GM12873 (cell line): Measurements from ENCODE around the gene IPPK.

Experiments used
- TF ChIP-seq, protein P1 (sequence below): IDR thresholded peaks from 2 replicates; pipeline ENCODE4 v1.5.1; 2012; ENCODE audit warnings: low read depth, mild to moderate bottlenecking, moderate library complexity, low read length, control low read depth; ENCODE audit not compliant: insufficient read depth; ENCODE audit errors: missing control alignments

IPPK gene

DNA sequence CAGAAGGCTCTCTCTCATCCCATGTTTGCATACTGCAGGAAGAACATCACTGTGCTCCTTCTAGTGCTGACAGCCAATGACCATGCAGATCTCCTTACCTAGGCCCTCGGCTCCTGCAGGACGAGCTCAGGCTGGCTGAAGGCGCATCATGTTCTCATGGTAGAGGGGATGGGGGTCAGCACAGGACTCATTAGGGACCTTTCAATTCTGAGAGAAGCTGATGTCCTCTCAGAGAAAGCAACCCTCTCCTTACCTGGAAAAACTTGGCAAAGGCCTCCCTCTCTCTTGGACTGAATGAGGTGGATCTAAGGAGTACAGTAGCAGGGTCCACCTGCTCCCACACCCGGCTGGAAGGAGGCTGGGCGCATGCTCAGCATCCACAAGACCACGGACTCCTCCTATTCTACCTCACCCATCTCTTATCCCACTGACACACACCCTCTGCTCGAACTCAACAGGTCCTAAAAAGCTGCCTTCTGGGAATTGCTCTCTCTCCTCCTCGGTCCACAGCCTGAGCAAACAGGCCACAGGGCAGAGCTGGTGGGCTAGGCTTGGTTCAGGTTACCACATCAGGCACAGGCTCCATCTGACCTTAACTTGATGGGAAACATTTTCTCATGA lies 2.9 kb downstream of the IPPK start:
- TF ChIP-seq, protein P1, sequence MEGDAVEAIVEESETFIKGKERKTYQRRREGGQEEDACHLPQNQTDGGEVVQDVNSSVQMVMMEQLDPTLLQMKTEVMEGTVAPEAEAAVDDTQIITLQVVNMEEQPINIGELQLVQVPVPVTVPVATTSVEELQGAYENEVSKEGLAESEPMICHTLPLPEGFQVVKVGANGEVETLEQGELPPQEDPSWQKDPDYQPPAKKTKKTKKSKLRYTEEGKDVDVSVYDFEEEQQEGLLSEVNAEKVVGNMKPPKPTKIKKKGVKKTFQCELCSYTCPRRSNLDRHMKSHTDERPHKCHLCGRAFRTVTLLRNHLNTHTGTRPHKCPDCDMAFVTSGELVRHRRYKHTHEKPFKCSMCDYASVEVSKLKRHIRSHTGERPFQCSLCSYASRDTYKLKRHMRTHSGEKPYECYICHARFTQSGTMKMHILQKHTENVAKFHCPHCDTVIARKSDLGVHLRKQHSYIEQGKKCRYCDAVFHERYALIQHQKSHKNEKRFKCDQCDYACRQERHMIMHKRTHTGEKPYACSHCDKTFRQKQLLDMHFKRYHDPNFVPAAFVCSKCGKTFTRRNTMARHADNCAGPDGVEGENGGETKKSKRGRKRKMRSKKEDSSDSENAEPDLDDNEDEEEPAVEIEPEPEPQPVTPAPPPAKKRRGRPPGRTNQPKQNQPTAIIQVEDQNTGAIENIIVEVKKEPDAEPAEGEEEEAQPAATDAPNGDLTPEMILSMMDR = no peak

DNA sequence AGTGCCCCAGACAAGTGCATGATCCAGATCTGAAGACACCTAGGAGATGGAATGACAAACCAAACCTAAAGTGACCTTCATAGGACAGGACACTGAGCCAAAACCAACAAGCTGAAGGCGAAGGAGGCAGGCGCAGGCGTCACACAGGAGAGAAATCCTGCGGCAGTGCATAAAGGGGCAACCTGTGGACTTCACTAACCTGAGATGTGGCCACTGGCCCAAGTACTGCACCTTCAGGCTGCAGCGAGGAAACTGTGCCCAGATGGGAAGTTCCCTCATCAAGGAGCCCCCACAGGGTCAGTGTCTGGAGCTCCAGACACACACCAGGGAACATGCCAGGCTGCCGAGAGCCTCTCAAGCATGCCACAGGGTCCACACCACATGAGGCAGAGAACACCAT lies 3.7 kb downstream of the IPPK start:
- TF ChIP-seq, protein P1 = no peak

DNA sequence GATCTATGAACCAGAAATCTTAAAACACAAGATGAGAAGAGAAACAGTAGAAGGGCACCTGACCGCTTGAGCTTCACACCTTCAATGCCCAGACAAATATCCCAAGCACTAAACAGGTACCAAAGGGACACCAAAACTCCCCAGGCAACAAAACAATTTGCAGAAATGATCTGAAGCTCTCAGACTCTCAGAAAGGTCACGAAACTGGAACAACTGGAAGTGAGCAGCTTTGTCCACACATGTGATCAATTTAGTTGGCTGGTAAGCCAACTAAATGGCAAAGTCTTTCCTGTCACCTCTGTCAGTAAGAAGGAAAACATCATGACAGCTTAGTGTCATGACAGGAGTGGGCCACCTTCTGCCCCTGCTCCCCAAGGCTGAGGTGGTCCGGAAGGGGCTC lies 4.1 kb downstream of the IPPK start:
- TF ChIP-seq, protein P1 = no peak

DNA sequence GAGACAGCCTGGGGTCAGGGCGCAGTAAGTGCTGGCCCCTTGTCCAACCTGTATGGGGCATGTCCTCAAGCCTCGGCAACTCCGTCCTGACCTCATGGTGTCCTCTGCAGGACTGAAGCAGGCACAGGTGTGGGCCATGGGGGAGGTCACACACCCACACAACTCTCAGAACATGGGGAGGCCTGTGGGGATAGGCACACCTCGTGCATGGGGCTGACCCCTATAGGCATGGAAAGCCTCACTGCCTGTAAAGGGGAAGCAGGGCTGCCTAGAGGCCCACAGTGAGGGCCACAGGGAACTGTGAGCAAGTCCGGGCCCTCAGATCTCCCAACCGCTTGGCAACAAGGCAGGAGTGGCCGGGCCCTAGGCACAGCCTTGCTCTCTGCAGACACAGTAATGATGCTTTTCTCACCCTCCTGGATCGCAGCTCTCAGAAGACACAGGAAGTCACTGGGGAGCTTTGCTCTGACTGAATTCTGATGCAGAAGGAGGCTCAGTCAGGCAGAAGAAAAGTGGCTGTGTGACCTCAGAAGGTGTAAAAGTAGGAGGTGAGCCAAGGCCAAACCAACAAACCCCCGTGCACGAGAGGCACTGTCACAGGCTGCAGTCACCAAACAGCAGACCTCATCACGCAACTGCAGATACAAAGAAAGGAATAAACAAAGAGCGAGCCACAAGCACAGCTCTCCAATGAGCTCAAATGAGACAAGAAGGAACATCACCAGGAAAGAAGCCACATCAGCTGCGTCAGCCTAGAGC lies 5.4 kb downstream of the IPPK start:
- TF ChIP-seq, protein P1 = no peak

DNA sequence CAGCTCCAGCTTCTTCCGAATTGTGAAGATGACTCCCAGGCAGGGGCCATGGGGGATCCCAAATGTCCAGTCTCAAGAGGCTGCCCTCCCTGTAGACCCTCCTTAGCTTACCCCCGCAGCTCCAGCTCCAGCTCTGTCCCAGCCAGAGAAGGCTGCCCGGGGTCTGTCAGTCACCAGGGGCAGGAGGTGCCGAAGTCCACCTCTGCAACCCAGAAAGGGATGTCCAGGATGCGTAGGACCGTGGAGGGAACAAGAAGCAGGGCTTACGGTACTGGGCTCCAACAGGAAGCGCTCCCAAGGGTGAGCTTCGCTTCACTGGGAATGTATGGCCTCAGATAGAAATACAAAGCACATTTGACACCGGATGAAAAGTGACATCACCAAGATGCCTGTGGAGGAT lies 6.0 kb downstream of the IPPK start:
- TF ChIP-seq, protein P1 = no peak

DNA sequence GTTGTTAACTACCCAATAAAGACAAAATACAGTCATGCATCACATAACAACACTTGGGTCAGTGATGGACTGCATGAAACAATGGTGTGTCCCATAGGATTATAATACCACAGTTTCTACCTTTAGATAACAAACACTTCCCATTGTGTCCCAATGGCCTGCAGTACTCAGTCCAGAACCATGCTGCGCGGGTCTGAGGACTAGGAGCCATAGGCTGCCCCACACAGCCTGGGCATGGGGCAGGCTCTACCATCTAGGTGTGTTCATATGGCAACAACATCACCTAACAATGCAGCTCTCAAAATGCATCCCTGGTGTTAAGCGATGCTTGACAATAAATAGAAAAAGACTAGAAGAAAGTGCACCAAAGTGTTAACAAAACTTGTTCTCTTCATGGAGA lies 6.8 kb downstream of the IPPK start:
- TF ChIP-seq, protein P1 = no peak

DNA sequence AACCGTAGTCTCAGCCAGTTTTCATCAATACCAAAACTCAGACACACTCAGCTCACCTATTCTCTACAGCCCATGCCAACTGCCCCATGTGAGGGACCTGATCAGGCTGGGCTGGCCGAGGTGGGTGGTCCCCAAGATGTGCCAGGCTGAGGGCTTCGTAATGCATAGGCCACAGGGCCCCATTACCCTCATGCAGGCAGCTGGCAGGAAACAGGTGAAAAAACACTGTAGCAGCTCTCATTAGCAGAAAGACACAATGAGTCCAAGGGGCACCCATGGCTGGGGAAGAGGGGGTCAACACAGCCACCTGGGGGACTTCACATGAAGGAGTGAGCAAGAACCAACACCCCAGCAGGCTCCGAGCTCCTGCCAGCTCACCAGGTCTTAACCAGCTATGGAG lies 8.2 kb downstream of the IPPK start:
- TF ChIP-seq, protein P1 = no peak
